Omental fat pad (tissue), 4 donors: ENCODE results near the gene CCDC198. TPM values are rescaled to one million over a fixed set of nuclear protein-coding genes. Genes with fewer than 3 reads are reported as not detected.

Source experiments
- ATAC-seq: fragments of 150-250 bp; one replicate; pipeline ENCODE4 v1.9.1; 2016; ENCODE audit warnings: mild to moderate bottlenecking, moderate library complexity; ENCODE audit not compliant: low FRiP score
- DNase-seq: peaks from one replicate; pipeline ENCODE4 v3.0.0-alpha.2; 2019; ENCODE audit warnings: low spot score
- CTCF ChIP-seq, 3 donors: fragments of 450-650 bp; IDR thresholded peaks; one replicate each; pipeline ENCODE4 v1.5.1; 2016 to 2017; ENCODE audit warnings: antibody characterized with exemption in 3 of 3, mild to moderate bottlenecking in 3 of 3, moderate library complexity in 2 of 3
- total RNA-seq, 4 donors: library from RNA; depleted of rRNA; stranded (reverse); fragments of >200 nt; gene quantifications; one replicate each; pipeline ENCODE4 v1.1.0, GENCODE V29; 2016

CCDC198 gene
- total RNA-seq, 4 donors from 2014 or later: not detected

- no peak for DNase-seq
- TF ChIP-seq CTCF (IDR thresholded peaks at IDR 0.05): no peak
- peak; percentile 90 for ATAC-seq
Observed at GRCh38 chr14:57487771-57488170, 5.9 kb downstream of the CCDC198 start.

GRCh38 chr14:57486767-57487379, 6.8 kb downstream of the CCDC198 start:
- no peak for ATAC-seq
- no peak for DNase-seq
- TF ChIP-seq CTCF (IDR thresholded peaks at IDR 0.05): no peak

DNA sequence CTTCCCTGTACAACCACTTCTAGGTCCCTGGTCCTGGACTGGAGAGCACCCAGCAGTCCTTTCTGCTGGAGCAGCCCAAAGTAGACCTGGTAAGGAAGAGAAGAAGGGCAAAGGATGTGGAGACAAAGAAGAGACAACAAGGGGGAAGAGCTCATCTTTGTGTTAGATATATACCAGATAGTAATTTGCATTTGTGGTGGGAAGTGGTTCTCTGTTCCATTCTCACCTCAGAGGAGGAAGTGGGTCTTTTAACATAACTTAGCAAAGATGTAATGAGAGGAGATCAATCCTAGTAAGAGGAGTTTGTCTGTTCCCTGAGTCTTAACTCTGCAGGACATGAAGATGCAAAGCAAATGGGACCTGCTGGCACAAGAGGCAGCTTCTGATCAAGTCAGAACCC, 8.0 kb downstream of the CCDC198 start:
- ATAC-seq: no peak
- DNase-seq: no peak
- no peak for TF ChIP-seq CTCF (IDR thresholded peaks at IDR 0.05)

DNA sequence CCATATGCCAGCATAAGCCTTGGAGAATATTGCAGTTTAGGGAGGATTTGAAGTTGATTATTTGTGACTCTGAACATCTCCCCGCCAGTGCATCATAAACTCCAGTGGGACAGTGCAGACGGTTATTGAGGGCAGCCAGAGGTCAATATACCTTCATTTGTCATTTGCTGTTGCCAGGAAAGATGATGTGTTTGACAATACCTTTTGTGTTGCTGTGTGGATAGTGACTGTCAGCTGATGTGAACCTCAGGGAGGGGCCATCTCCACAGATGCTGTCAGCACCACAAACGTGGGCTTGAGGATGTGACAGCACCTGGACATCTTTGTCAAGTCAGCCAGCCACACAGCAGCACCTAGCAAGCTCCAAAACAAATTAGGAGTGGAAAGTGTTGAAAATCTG, 11.5 kb downstream of the CCDC198 start:
- TF ChIP-seq CTCF (IDR thresholded peaks at IDR 0.05): no peak
- no peak for DNase-seq
- no peak for ATAC-seq

GRCh38 chr14:57480051-57480450, 13.6 kb downstream of the CCDC198 start:
- no peak for TF ChIP-seq CTCF (IDR thresholded peaks at IDR 0.05)
- no peak for ATAC-seq
- DNase-seq: no peak

DNA sequence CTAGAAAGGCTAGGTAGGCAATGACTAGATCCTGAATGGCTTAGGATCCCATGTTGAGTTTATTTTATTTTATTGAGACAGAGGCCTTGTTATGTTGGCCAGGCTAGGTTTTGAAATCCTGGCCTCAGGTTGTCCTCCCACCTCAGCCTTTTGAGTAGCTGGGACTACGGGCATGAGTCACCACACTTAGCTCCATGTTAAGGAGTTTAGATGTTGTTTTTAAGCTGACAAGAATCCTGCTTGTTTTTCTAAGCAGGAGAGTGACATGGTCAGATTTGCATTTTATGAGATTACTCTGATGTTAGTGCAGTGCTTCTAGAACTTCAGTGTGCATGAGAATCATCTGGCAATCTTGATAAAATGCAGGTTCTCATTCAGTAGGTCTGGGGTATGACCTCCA, 14.5 kb downstream of the CCDC198 start:
- DNase-seq (no peak), ATAC-seq (no peak)
- no peak for TF ChIP-seq CTCF (IDR thresholded peaks at IDR 0.05)

DNA sequence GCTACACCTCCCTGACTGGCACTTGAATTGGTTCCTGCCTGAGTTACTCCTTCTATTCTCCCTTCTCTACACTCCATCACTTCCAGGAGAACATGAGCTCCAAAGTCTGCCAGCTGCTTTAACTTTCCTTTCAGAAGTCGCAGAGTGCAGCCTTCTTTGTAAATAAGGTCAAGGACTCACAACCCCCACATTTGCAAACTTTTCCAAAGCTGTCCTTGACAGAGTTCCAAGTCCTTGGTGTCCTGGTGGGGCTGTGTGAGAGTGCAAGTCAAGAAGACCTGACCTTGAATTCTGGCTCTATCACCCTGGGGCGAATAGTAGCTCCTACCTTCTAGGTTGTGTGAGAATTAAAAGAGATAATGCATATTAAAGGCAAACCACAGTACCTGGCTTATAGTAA, 15.6 kb downstream of the CCDC198 start:
- TF ChIP-seq CTCF (IDR thresholded peaks at IDR 0.05): no peak
- DNase-seq: no peak
- ATAC-seq: no peak
